Urothelium cell line (cell line): ENCODE results near the gene JAM2.
"Not testable (repeated sequence)": the region's sequence is repeated elsewhere in the genome, so short reads cannot be mapped to it uniquely, and the experiment has no call there.

ENCODE experiments used
- DNase-seq: peaks from one replicate; pipeline ENCODE4 v3.0.0; 2011; ENCODE audit warnings: low spot score, mixed read lengths
- FAIRE-seq: peaks from 2 replicates; lab custom pipeline; 2011; peaks lifted over from hg19 to GRCh38; lab: Jason Lieb, UNC

The JAM2 gene, protein sequence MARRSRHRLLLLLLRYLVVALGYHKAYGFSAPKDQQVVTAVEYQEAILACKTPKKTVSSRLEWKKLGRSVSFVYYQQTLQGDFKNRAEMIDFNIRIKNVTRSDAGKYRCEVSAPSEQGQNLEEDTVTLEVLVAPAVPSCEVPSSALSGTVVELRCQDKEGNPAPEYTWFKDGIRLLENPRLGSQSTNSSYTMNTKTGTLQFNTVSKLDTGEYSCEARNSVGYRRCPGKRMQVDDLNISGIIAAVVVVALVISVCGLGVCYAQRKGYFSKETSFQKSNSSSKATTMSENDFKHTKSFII

GRCh38 chr21:25638660-25639550 is at the start of gene JAM2:
JAM2 (plus strand) TSS chr21:25639258; CDS start chr21:25639822, 564 bp downstream.
- peak; percentile 75 for DNase-seq

GRCh38 chr21:25589887-25590286 is 49.2 kb upstream of the JAM2 start:
- FAIRE-seq (no peak), DNase-seq (no peak)

More at GRCh38 chr21:25638660-25639550, at the start of gene JAM2:
- no peak for FAIRE-seq

DNA sequence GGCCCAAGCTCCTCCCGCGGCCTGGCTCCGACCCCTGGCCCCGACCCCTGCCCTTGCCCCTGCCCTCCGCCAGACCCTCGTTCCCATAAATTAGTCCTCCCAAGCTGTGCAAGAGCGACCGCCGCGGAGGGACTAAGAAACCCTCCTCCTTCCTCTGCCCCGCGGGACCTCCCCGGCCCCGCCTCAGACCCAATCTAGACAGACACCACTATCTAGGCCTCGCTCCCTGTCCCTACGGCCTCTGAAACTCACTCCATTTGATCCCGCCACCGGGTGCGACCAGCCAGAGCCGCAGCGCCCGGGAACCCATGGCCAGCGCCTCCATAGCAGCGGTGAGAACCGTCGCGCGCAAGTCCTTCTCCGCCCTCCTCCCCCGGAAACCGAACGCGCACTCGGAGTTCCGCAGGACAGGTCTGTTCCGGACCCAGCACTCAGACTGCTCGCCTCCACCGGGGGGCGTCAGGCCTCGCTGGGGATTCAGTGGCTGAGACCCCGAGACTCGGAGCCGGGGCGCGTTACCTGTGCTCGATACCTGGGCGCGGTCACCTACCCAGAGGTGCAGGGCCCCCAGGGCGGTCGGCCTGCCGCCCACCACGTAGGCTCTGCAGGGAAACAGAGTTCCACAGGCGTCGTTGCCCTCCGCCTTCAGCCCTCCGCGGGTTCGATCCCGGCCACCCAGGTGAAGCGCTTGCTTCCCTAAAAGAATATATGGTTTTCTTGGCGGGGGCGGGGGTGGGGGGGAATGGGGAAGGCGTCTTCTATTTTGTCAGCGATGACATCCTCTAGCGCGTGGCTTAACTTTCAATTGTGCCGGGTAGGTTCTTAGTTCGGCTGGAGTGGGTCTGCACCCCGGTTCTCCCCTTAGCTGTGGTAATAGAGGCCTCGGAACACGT is 31.7 kb upstream of the JAM2 start, which contains the start of gene MRPL39:
Gene MRPL39 (minus strand): TSS at position 331 of the 893 bp plus-strand sequence. CDS start 6 bp downstream, at position 325.
- DNase-seq (peak; percentile 91), FAIRE-seq (no peak)

DNA sequence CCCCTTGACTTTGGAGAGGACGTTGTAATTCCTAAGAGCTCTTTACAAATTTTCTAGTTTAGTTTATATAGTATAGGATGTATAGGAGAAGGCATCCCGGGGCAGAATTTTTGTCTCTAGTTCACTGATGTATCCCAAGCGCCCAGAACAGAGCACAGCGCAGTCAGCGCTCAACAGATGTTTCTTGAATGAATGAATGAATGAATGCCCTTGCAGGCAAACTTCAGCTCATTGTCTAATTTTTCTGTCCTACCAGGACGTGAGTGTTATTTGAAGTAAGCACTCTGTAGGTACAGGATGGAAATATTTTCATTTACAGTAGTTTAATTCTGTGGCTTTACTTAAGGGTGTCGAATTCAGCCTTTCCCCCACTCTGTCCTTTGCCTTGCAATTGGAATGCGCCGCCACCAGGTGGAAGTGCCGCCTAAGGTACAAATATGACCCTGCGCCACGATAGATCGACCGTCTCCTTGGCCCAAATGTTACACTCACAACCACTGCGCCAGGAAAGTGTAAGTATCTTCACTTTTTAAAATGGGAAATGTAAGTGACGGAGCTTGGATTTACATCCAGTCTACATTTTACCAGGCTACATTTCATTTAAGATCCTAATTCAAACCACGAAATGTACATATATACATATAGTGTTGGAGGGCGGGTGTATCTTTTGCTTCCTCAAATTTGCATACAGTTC is 30.9 kb upstream of the JAM2 start:
- FAIRE-seq (no peak), DNase-seq (peak; percentile 78)

GRCh38 chr21:25614441-25614840 is 24.6 kb upstream of the JAM2 start:
- no peak for DNase-seq
- no peak for FAIRE-seq

DNA sequence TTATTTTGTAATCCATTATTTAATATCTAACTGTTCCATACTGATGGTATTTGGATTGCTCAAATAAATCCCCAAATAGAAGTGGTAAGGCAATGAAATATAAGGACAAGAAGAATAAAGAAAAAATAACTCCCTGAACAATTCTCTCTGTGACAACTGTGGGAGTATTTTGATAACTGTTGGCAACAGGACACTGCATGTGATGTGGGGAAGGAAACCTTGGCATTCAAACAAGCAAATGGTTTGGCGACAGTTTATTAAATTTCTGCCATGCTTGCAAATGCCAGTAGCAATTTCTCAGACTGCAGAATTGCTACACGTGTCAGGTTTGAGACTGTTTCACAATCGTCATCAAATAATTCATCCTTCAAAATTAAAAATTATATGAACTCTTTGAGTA is 23.2 kb upstream of the JAM2 start:
- no peak for FAIRE-seq

DNA sequence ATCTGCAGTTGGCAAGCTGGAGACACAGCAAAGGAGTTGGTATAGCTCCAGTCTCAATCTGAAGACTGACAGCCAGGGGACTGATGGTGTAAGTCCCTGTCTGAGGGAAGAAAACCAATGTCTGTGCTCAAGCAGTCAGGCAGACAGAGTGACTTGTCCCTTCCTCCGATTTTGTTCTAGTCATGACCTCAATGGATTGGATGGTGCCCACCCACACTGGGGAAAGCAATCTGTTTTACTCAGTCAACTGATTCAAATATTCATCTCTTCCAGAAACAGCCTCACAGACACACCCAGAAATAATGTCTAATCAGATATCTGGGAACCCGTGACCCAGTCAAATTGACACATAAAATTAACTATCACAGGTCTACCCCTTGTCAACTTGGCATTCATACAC is 19.9 kb upstream of the JAM2 start:
- no peak for DNase-seq
- no peak for FAIRE-seq

More for the DNA sequence above, 23.2 kb upstream of the JAM2 start:
- DNase-seq = no peak

- FAIRE-seq (no peak), DNase-seq (no peak)
Observed at GRCh38 chr21:25624511-25624910, 14.5 kb upstream of the JAM2 start.

DNA sequence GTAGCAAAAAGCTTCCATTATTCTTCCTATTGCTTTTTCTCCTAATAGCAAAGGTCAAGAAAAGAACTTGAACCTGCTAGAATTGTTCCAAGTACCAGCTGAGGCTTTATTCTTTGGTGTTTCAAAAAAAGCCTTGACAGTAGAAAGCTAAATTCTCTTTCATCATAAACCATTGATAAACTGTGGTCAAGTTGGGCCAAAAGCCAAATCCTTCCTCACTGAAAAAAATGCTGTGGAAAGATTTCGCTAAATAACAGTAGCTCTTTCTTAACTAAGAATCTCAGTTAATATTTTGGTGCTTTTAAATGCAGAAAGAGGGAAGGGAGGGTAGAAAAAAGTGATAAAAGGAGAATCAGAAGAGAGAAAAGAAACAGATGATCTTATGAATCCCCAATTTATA is 14.0 kb upstream of the JAM2 start:
- FAIRE-seq = no peak

DNA sequence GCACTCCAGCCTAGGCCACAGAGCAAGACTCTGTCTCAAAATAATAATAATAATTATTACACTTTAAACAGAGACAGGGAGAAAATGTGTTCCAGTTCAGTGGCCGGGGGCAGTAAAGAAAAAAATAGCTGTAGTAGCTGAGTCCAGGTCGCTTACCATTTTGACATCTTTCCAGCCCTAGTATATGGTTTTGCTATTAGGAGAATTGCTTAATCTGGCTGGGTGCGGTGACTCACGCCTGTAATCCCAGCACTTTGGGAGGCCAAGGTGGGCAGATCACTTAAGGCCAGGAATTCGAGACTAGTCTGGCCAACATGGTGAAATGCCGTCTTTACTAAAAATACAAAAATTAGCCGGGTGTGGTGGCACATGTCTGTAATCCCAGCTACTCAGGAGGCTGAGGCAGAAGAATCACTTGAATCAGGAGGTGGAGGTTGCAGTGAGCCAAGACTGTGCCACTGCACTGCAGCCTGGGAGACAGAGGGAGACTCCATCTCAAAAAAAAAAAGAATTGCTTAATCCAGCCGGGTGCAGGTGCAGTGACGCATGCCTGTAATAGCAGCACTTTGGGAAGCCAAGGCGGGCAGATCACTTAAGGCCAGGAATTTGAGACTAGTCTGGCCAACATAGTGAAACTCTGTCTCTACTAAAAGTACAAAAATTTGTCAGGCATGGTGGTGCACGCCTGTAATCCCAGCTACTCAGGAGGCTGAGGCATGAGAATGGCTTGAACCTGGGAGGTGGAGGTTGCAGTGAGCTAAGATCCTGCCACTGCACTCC is 13.1 kb upstream of the JAM2 start:
- not testable (repeated sequence) for DNase-seq, FAIRE-seq

More for the DNA sequence above, 14.0 kb upstream of the JAM2 start:
- no peak for DNase-seq

DNA sequence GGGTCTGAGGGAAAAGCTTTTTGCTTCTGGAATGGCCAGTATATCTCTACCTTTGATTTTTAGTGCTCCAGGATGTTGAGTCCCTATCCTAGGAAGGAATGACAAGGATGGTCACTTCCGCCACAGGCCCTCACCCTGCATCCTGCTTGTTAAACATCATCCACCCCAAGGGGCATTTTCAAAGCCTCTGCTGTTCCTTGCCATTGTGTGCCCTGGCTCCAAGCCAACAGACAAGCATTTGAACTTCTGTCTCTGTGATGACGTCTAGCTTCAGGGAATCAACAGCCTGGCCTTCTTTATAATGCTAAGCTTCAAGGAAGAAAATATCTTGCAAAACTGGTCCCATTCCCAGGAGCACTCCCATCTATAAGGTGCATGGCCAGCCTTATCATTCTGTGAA is 12.3 kb upstream of the JAM2 start:
- FAIRE-seq (no peak), DNase-seq (no peak)

- FAIRE-seq (no peak), DNase-seq (no peak)
Observed at GRCh38 chr21:25632296-25632695, 6.8 kb upstream of the JAM2 start.

- no peak for DNase-seq
- no peak for FAIRE-seq
Observed at GRCh38 chr21:25635310-25635709, 3.7 kb upstream of the JAM2 start.

- no peak for FAIRE-seq
- DNase-seq = no peak
Observed at GRCh38 chr21:25636727-25637126, 2.3 kb upstream of the JAM2 start.

- no peak for DNase-seq
- FAIRE-seq = no peak
Observed at GRCh38 chr21:25637851-25638659, 1.0 kb upstream of the JAM2 start.

DNA sequence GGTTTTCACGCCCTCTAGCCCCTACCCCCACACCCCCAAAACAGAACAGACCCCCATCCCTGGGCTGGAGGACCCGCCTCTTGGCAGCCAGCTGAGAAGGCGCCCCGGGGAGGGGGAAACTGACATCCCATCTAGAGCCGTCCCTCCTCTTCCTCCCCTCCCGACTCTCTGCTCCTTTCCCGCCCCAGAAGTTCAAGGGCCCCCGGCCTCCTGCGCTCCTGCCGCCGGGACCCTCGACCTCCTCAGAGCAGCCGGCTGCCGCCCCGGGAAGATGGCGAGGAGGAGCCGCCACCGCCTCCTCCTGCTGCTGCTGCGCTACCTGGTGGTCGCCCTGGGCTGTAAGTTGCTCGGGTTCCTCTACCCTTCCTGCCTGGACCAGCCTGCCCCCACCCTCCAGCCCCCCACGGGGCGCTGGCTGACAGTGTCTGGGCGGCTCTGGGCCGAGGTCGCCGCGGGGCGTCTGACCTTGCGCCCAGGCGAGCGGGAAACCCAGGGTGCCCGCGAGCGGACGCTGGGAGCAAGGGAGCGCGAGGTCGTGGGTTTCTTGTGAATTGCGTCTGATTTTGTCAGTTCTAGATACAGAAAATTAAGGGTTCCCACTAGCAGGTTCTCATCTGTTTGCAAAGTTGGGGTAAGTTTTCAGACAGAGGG is 618 bp downstream of the JAM2 start:
- FAIRE-seq = no peak
- DNase-seq = peak; percentile 74

GRCh38 chr21:25640202-25640942 is 1.3 kb downstream of the JAM2 start:
- no peak for FAIRE-seq
- peak; percentile 53 for DNase-seq
